Ammon's horn (tissue), 1 donor: ENCODE results near the gene DOCK4.
A peak's percentile ranks its signal among the peaks of the same experiment; 100 is the strongest.

Experiments used
- DNase-seq: peaks from one replicate; pipeline ENCODE4 v3.0.0-alpha.2; 2016; ENCODE audit warnings: low spot score

DOCK4 gene

DNA sequence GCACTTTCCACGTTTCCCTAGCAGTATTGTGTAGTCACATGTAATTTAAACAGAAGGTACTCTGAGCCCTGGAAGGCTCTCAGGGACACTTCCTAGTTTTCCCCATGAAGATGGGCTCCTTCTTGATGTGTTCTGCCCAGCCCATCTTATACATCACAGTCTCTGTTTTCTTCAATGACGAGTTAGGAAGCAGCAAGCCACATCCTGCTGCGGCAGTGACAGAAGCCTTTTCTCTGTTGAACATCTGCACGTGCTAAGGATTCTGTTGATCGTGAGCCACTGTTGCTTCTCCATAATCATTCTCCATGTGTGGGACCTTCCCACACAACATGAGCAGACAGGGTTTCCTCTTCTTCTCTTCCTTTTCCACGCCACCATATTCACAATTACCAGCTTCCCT, 346.0 kb downstream of the DOCK4 start:
- DNase-seq = no peak

DNA sequence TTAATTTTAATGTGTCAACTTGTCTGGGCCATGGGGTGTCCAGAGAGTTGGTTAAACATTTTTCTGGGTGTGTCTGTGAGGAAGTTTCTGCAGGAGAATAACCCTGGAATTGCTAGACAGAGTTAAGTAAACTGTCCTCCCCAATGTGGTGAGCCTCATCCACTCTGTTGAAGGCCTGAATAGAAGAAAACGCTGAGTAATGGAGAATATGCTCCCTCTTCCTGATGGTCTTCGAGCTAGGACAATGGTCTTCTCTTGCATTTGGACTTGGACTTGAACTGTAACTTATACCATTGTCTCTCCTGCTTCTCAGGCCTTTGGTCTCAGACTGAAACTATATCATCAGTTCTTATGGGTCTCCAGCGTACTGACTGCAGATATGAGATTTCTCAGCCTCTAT, 347.9 kb downstream of the DOCK4 start:
- DNase-seq = no peak

DNA sequence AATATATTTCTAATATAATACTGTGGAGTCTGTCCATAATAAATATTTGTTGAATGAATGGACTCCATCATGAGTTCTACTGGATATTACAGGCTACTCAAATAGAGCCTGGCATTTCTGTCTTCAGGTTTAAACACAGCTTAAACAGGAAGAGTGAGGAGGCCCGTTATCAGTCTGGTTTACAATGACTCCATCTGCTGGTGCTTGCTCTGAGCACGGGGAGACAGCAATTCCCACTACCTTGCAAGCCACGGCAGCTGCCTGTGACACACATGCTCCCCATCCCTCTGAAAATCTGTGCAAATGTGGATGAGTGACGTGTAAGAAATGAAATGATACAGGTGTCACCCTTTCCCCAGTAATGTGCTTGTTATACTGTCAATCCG, 350.4 kb downstream of the DOCK4 start:
- peak; percentile 65 for DNase-seq

DNA sequence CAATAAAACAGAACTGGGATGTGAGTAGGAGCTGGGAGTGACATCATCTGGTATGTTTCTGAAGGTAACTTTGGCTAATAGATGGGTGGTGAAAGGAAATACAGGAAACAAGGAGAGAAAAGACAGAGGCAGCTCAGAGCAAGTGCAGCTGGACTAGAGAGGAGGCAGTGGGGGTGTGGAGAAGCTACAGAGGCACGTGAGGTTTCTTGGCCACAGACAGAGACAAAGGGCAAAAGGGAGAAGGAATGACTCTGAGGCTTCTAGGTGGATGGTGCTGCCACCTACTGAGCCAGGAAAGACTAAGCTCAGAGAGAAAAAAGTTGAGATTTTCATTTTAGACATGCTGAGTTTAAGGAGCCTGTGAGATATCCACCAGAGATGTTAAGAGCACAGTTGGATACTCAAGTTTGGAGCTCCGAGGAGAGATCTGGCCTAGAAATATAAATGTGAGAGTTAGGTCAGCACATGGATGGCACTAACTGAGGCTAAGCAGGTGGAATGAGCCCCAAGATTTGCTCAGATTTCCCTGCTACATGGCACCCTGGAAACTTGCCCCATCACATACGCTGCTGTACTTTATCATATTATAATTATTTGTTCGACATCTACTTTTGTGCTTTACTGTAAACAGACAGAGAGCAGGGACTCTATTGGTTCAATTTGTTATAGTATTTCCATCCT, 350.9 kb downstream of the DOCK4 start:
- peak; percentile 81 for DNase-seq

DNA sequence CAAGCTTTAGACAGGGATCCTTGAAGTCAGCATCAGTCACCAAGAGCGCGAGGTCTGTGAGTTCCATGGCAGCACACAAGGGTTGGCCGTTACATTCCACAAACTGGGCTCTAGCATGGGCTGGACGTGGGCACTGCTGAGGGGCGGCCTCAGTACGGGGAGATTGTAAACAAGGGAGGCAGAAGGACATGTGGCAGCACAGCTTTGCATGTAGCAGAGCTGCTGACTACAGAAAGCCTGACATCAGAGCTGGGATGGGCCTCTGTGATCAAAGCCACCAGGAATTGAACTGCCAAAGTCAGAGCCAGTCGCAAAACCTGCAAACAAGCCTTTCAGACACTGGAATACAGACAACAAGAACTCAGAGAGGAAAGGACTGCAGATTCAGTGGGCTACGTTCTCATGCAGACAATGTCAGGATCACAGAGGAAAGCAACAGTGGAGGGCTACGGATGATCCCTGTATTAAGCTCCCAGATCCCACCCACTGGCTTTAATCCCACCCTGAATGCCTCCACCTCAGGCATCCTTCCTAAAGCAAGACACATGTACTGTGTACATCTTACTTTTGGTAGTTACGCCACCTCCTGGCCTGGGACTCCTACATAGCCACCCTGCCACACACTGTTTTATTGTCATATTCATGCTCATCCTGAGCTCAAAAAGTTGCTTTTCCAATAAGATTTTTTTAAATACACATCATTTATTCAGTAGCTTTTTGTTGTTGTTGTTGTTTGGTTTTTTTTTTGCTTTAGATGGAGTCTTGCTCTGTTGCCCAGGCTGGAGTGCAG, 352.8 kb downstream of the DOCK4 start:
- DNase-seq = peak; percentile 58

DNA sequence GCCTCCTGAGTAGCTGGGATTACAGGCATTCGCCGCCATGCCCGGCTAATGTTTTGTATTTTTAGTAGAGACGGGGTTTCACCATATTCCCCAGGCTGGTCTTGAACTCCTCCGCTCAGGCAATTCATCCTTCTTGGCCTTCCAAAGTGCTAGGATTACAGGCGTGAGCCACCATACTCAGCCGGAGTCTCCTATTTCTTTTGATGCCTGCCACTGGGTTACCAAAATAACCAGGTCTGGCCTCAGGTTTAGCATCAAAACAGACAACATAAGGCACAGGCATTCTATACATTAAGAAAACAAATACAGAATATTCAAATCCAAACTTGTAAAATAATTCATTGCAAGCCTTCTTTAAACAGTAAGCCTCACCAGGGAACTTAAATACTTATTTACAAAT, 354.1 kb downstream of the DOCK4 start:
- DNase-seq = no peak

DNA sequence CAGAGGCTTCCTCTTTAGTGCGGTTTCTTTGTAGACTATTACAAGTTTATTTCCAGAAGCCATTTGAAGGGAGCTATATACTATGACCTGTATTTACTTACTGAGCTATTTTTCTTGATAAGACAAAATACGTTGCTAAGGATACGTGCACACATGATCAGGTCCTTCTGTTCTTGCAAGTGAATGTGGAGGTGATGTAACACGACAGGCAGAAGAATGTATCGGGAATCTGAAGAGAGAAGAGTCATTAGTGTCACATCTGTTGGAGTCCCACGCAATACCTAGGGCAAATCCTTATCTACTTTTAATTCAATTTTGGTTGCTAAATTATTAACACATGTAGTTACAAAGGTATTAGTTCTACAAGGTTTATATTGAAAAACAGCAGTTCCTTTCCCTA, 359.3 kb downstream of the DOCK4 start:
- DNase-seq = peak; percentile 30

DNA sequence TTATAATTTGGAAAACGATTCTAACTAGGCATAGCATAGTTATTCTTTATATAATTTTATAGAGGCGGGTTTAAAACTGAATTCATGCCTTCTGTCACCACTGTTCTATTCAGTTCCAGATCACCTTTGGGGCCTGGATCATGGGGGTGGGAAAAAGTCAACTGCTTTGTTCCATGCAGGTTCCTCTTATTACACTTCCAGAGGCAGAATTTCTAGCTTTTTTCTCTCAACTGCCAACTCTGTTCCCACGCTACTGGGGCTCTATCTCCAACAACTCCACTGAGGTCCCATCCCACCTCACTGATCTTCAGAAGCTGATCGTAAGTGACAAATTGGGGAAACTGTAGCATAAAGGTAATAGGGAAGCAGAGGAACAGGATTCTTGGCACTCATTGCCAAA, 360.3 kb downstream of the DOCK4 start:
- DNase-seq = no peak

DNA sequence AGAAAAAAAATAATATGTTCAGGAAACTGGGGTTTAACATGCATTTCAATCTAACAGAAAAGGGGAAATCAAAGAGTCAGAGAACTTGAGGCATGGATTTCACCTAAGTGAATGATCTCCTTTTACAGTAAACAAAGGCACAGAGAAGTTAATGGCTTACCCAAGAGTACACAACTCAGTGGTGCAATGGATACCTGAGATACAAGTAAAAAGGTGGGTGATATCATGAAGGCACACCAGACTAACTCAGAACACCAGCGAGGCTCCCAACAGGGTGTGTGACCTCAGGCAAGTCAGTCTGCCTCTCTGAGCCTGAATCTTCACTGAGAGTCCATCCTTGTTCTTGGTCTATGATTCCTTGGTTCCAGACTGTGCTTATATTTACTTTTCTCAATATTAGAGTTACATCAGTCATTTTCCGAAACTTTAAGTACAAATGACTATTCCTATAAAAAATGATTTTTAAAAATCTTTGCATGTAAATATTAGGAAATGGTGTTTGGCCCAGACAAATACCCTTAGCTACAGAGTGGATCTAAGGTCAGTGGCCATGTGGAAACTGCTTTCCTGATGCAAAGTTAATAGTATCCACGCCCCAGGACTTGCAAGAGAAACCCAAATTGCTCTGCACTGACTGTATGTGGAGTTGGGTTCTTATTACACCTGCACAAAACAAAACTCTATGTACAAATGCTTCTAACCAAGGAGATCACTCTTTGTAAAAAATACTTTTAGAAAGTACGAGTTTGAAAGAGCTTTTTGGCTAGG, 361.1 kb downstream of the DOCK4 start:
- no peak for DNase-seq

DNA sequence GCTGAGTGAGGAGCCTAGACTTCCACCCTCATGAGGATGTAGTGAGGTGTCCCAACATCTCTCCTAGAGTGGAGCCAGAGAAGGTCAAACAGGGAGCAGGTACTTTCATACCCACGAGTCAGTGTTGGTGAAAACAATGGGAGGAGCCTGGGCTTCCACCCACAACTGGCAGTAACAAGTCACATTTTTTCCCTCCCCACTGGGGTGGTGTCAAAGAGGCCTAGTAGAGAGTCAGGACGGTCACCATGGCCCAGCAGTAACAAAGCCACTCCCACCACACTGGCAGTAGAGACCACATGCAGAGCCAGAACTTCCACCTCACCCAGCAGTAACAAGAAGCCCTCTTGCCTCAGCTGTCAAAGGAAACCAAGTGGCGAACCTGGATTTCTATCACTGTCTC, 363.7 kb downstream of the DOCK4 start:
- DNase-seq = no peak

DNA sequence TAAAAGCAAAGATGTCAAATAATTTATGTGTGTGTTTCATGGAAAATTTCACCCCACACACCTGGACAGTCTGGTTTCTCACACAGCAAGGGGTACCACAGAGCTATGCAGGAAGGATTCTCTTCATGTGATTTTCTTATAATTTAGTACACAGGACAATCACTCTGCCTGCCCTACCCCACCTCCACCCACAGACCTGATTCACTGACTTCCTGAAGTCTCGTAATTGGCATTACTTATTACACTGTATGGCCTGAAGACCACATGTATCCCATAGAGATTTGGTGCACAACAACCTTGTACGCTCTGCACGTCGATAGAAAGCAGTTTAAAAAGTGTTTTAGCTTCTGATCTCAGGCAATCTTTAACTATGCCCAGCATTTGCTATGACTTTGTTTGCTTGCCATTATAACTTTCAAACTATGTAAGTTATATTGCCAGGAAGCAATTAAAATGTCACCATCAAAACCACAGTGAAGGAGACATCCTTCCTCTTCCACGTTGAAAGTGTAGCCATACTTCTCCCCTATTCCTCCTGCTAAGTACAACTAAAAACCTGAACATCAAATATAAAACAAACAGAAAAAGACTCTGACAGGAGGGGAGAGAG, 364.5 kb downstream of the DOCK4 start:
- DNase-seq = no peak

DNA sequence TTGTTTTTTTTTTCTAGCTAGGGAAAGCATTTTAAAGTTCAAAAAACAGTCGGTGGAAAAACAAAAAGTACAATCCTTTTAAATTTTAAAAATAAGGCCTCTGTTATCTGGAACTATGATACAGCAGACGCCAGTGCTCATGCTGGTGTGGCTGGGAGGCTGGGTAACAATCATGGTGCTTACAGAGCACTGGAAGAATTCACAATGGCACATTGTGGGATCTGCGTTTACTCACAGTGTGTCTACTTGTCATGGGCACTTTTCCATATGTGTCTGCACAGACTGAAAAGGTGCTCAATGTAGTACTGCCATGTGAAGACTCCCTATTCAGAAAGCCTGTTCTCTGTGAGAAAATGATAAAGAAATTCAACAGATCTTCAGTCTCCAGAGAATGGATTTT, 365.7 kb downstream of the DOCK4 start:
- peak; percentile 67 for DNase-seq

DNA sequence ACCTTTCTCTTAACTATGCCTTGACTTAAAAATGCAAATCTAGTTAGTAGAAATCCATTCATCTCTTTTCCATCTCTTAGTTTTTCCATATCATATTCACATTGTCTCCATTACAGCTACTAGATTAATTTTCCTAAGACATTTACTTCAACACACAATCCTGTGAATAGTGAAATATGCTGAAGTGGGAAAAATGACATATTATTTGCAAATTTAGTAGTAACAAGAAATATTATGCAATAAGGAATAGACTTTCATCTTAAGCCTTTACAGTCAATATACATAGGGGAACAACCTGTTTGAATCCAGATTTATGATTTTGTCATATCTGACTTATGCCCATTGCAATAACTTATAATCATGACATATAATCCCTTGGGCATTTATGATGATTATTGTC, 366.9 kb downstream of the DOCK4 start:
- DNase-seq = no peak

DNA sequence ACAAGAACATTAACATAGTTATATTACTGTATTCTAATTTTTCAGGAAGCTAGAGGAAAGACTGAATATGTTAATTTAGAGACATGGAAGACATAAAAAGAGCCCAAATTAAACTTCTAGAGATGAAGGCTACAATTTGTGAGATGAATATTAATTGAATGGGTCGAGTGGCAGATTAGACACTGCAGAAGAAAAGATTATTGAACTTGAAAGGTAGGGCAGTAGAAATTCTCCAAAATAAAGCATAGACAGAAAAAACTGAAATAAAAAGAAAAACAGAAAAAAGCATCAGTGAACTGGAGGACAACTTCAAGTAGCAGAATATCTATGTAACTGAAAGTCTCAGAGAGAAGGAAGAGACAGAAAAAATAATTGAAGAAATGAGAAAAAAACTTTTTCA, 369.6 kb downstream of the DOCK4 start:
- no peak for DNase-seq

DNA sequence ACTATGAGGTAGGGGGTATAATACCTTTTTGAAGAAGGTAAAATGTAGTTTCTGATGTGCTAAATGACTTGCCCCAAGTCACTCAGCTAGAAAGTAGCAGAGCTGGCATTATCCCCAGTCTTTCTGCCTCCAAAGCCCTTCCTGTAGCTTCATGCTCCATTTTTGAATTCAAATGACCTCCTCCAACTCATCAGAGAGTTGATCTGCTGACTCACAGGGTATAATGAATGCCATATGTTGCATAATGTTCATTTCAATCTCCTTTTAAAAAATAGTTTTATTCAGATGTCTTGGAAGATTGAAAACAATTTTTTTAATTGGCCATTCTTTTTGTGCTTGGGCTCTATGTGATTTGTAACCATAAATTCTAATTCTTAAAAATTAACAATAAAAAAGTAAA, 371.1 kb downstream of the DOCK4 start:
- no peak for DNase-seq

DNA sequence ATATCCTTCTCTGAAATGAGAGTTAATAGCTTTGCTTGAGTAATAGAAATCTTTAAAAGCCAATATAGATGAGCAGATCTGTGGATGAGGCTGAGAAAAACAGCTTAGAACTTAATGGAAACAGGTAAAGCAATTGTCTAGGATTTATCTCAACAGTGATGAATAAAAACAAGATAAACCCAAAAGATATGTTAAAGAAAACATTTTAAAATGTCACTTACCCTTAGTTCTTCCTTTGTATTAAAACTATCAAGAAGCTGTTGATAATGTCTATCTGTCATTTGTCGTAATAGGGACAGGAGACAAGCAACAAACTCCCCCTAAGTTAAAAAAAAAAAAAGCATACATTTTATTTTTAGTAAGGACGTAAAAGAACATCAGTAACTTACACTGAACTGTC, 371.8 kb downstream of the DOCK4 start:
- no peak for DNase-seq

DNA sequence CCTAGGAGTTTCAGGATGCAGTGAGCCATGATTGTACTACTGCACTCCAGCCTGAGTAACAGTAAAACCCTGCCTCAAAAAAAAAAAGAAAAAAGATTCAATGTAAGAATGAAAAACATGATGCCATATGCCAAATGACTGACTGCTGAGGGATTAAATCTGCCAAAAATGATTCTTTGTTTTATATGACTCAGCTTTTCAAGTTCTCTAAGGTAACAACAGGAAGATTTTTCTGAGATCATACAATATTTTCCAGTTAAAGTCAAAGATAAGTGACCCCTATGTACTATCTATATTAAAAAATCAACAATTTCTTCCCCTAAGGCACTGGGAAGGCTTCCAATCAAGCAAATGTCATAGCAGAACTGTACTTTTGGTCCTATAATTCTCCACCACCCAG, 372.7 kb downstream of the DOCK4 start:
- no peak for DNase-seq

DNA sequence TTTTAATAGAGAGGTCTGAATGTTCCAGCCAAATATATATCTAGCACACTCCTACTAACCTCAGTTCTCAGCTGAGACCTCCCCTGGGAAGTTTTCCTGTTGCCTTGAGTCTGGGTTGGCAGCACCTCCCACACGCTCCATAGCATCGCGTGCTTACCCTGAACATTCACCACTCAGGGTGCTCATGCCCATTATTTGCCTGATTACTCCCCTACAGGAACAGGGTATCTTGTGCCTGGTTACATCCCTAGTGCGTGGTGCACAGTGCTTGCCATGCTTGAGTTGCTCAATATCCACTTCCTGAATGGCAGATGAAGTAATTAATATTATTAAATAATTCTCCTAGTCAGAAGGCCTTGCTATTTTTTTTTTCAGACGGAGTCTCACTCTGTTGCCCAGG, 374.0 kb downstream of the DOCK4 start:
- DNase-seq = peak; percentile 53

DNA sequence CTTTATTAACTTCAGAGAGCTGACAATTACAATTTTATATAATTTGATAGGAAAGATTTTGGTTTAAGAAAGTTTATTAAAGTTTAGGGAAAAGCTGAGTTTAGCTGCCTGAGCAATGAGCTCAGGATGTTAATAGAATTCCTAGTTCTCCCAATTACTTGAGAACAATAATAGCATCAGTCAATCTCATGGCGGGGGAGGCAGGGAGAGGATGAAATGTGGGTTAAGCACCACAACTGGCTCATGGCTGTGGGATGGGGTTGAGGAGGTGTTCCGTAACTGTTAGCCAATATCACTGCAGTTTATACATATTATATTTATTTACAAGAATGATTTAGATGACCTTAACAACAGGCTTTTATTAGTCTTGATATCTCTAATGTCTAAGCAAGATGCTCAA, 377.0 kb downstream of the DOCK4 start:
- DNase-seq = no peak

DNA sequence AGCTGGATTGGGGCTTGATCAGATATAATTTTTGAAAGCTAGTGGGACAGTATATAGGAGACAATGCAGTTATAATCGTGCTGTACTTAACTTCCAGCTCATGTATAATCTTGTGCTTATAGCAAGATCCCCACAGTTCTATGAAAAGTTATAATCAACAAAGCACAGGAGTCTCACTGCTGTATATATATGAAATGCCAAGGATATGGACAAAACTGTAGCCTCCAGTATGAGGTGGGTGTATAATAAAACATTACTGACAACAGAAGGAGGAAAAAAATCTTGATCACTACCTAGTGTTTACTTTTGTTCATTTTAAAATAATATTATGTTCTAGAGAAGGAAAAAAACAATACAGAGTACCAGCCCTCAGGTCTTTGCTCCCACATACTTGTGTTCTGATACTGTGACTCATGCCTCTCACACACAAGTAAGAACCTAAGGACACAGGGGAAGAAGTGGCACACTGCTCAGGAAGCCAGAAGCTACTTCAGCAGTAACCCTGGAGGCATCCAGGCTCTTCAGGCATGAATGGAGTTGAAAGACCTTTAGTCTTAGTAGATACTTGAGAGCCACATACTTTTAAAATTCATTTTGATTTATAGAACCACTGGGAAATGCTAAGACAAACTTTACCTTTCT, 378.2 kb downstream of the DOCK4 start:
- no peak for DNase-seq

DNA sequence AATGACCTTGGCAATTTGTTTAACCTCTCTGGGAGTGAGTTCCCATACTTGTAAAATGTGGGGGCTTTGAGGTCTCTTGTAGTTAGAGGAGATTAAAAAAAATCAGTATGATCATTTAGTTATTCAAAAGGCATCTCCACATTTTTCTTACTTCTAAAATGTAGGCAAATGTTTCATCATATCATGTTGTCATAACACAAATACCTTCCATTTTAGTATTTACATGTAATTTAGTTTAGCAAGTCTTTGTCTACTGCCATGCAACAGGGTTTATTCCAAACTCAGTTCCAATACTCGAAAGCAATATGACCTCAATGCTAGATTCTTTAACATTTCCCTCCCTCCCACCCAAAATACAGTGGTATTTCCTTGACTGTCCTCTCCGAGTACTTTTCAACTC, 381.2 kb downstream of the DOCK4 start:
- DNase-seq = no peak

DNA sequence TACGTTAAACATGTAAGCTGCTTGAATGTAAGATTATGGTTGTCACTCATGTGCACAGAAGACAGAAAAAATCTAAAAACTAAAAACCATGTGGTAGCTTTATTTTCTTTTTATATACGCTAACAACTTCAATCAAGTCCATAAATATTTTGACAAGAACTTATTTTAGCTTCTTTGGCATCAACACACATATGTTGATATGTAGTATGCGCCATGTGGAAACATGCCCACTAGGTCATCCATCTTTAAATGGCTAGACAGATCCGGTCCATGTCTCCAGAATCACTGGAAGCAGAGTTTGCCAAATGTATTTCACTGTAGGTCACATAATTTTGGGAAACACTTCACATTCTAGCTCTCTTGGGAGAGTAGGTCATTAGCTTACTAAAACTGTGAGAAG, 382.4 kb downstream of the DOCK4 start:
- DNase-seq = no peak
